ENCODE results near the gene SLX4IP.

DNA sequence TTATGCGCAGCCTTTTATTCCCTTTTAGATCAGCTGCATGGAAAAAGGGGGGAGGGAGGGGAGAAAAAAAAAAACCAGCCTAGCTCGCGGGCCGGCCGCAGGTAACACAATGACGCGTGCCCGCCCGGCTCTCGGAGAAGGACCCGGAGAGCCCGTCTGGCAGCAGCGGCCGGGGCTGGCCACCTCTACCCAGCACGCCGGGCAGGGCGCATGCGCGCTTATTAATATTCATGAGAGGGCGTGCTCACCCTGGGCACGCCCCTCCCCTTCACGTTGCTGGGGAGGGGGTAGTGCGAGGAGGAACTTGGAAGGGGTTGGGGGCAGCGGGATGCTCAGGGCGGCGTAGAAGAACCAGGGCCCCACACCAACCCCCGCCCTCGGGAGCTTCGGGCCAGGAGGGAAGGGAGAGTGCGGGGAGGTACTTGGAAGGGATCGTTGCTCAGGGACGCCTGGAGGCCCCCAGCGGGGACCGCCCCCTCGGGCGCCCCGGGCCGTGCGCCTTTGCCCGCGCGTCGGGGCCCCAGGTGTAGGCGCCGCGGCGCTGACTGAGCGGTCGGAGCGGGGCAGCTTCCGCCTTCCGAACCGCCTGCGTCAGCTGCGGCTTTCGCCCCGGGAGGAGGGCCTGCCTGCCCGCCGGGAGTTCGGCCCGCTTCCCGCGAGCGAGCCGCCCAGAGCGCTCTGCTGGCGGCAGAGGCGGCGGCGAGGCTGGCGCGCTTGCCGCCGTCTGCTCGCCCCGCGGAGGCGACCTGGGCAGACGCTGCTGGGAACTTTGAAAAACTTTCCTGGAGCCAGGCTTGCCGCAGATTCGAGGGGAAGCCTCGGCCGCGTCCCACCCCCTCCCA lies 239.0 kb downstream of the SLX4IP start, which contains the start of gene JAG1:
- TF ChIP-seq POLR2AphosphoS5 (IDR thresholded peaks at IDR 0.05; ENCODE audit: low read depth, low read length) (no peak), POLR2A (IDR thresholded peaks at IDR 0.05; ENCODE audit: low read depth, low read length) (no peak), TAF1 (IDR thresholded peaks at IDR 0.05; ENCODE audit: borderline replicate concordance, low read depth, low read length) (no peak)

Data from GM12892 (cell line).